ENCODE data around the gene UGT1A5. TPM values are rescaled to one million over a fixed set of nuclear protein-coding genes. Genes with fewer than 3 reads are reported as not detected.

UGT1A5 gene
- total RNA-seq, 1 experiment from 2014 or later = not detected

- POLR2A ChIA-PET = no interaction called here
Observed at GRCh38 chr2:233794128-233794658, 81.5 kb downstream of the UGT1A5 start.

More at GRCh38 chr2:233794128-233794658, 81.5 kb downstream of the UGT1A5 start:
- no TSS peak for BruUV-seq (replicated peaks)
- Histone ChIP-seq H3K36me3 (ENCODE audit: control insufficient read depth in 1 of 2, insufficient read depth in 2 of 2, low read length in 2 of 2) (no peaks in the 10 kb centered on the region), H2AFZ (ENCODE audit: low read depth, low read length, poor library complexity, severe bottlenecking) (no peak overlapping the region), H3K4me3 (replicated peaks in 1 of 2; ENCODE audit: low read depth in 1 of 2, low read length in 2 of 2) (no peak overlapping the region), H3K27me3 (ENCODE audit: insufficient read depth, low read length) (no peaks in the 10 kb centered on the region), H3K9me2 (ENCODE audit: insufficient read depth) (no peaks in the 10 kb centered on the region), H3K9me3 (ENCODE audit: control insufficient read depth in 1 of 2, insufficient read depth in 1 of 2, low read depth in 1 of 2, low read length in 2 of 2) (no peaks in the 10 kb centered on the region), H3K27ac (ENCODE audit: low read depth, low read length) (no peak overlapping the region), H3K79me2 (ENCODE audit: insufficient read depth, low read length) (no peaks in the 10 kb centered on the region), H3K4me2 (ENCODE audit: low read length) (no peak overlapping the region), H3K4me1 (ENCODE audit: control insufficient read depth in 1 of 2, insufficient read depth in 2 of 2, low read length in 2 of 2) (no peaks in the 10 kb centered on the region), H3K9ac (ENCODE audit: low read length) (no peak overlapping the region), H4K20me1 (ENCODE audit: insufficient read depth) (no peaks in the 10 kb centered on the region)
- CTCF ChIA-PET = no interaction called here
- RAD21 ChIA-PET (ENCODE audit: low non-redundant PET in 1 of 2, low total read pairs in 2 of 2, uncharacterized antibody in 2 of 2, unreplicated experiment in 2 of 2) = no interaction called here
- ATAC-seq (no peak), DNase-seq (ENCODE audit: low read depth, low spot score) (no peak)
- intact Hi-C loops (cut with micrococcal nuclease) = no loop called here
- no peak for TF ChIP-seq CBX3 (IDR thresholded peaks at IDR 0.05; ENCODE audit: low read depth)
- no peak for TF ChIP-seq POLR2AphosphoS5 (IDR thresholded peaks at IDR 0.05; ENCODE audit: low read depth, low read length)
- no peak for TF ChIP-seq TCF7L2 (IDR thresholded peaks at IDR 0.05; ENCODE audit: borderline replicate concordance, extremely low read depth, insufficient read depth, insufficient read length)
- TF ChIP-seq ZFX (IDR thresholded peaks at IDR 0.05) = no peak
- TF ChIP-seq RAD21 (IDR thresholded peaks at IDR 0.05; ENCODE audit: low read depth) = no peak
- no peak for TF ChIP-seq ZBTB33 (IDR thresholded peaks at IDR 0.05; ENCODE audit: extremely low read depth, insufficient replicate concordance, low read length)
- TF ChIP-seq ATF3 (IDR thresholded peaks at IDR 0.05) = no peak
- TF ChIP-seq SRF (IDR thresholded peaks at IDR 0.05; ENCODE audit: low read depth) = no peak
- no peak for TF ChIP-seq EZH2 (IDR thresholded peaks at IDR 0.05)
- TF ChIP-seq SIN3A (IDR thresholded peaks at IDR 0.05; ENCODE audit: low read depth) = no peak
- no peak for TF ChIP-seq MAX (IDR thresholded peaks at IDR 0.05)
- TF ChIP-seq CEBPB (IDR thresholded peaks at IDR 0.05; ENCODE audit: low read depth) = no peak
- TF ChIP-seq EGR1 (IDR thresholded peaks at IDR 0.05; ENCODE audit: low read depth) = no peak
- no peak for TF ChIP-seq EZH2phosphoT487 (IDR thresholded peaks at IDR 0.05; ENCODE audit: borderline replicate concordance)

Measured in HCT116 (cell line).